Measurements from ENCODE around the gene GALK2. TPM values are rescaled to one million over a fixed set of nuclear protein-coding genes. Genes with fewer than 3 reads are reported as not detected.

The GALK2 gene
- total RNA-seq, 1 donor from 2014 or later, result 10.0 TPM

DNA sequence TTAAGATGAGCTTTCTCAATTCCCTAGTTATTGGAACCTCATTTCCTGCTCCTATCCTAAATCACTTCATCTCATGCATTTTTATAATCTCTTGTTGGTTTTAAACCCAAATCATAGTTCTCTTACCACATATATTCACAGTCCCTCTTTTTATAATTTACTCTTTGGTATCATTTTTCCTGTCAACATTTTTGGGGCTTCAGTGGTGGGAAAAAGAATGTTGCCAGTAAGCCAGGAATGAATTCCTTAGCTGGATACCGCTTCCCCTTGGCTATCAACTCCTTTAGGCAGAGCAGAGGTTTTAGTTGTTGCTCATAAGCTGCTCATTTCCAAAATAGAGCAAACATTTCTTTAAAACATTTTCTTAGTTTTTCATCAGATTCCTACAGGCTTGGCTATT is 112.3 kb downstream of the GALK2 start:
- no peaks in the 10 kb centered on the region for H3K4me1 ChIP-seq
- no peak overlapping the region for H3K4me3 ChIP-seq
- no peaks in the 10 kb centered on the region for H3K9me3 ChIP-seq
- H3K36me3 ChIP-seq, result peaks cover 0 to 23% of the 10 kb centered on the region in 2 donors
- no peaks in the 10 kb centered on the region for H3K27me3 ChIP-seq
- intact Hi-C loops (cut with DNase I), result no loop called here
- TF ChIP-seq, protein P1, sequence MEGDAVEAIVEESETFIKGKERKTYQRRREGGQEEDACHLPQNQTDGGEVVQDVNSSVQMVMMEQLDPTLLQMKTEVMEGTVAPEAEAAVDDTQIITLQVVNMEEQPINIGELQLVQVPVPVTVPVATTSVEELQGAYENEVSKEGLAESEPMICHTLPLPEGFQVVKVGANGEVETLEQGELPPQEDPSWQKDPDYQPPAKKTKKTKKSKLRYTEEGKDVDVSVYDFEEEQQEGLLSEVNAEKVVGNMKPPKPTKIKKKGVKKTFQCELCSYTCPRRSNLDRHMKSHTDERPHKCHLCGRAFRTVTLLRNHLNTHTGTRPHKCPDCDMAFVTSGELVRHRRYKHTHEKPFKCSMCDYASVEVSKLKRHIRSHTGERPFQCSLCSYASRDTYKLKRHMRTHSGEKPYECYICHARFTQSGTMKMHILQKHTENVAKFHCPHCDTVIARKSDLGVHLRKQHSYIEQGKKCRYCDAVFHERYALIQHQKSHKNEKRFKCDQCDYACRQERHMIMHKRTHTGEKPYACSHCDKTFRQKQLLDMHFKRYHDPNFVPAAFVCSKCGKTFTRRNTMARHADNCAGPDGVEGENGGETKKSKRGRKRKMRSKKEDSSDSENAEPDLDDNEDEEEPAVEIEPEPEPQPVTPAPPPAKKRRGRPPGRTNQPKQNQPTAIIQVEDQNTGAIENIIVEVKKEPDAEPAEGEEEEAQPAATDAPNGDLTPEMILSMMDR (IDR thresholded peaks at IDR 0.05), result no peak
- no peak for DNase-seq (ENCODE audit: low spot score in 2 of 2)
- no peak overlapping the region for H3K27ac ChIP-seq

DNA sequence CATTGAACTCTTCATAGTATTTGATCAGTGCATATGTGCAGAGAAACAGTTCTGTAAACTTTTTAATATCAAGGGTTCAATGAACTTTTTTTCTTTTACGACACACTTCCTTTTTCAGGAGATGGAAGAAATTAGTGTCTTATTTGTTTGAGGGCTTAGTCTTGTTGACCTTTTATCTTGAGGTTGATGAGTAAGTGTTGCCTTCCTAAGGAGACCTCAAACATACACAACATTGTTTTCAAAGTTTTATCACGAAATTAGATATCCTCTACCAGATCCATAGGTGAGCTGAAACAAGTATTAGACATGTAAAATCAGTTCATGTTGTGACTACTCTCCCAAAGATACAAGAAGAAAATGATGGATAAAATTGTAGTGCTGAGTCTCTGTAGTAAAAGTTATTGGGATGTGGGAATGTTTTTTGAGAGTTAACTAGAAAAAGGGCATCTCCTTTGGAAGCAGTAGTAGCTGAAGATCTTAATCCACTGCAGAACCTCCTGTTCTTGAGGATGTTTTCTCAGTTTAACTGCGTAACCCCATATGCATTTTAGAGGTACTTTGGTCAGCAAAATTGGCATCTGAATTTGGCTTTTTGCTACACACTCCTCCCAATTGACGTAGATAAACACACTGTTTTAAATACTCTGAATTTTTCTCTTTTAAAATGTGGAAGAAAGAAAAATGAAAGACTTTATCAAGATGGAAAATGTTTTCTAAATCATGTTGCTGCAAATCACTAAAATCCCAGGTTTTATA is 116.8 kb downstream of the GALK2 start:
- no peak for DNase-seq (ENCODE audit: low spot score in 2 of 2)
- Histone ChIP-seq H3K27ac (no peak overlapping the region), H3K9me3 (no peaks in the 10 kb centered on the region), H3K27me3 (no peaks in the 10 kb centered on the region), H3K4me1 (peaks cover 0 to 3% of the 10 kb centered on the region in 2 donors), H3K4me3 (no peak overlapping the region), H3K36me3 (peaks cover 0 to 23% of the 10 kb centered on the region in 2 donors)
- intact Hi-C loops (cut with DNase I), result no loop called here
- TF ChIP-seq, protein P1 (IDR thresholded peaks at IDR 0.05), result no peak

DNA sequence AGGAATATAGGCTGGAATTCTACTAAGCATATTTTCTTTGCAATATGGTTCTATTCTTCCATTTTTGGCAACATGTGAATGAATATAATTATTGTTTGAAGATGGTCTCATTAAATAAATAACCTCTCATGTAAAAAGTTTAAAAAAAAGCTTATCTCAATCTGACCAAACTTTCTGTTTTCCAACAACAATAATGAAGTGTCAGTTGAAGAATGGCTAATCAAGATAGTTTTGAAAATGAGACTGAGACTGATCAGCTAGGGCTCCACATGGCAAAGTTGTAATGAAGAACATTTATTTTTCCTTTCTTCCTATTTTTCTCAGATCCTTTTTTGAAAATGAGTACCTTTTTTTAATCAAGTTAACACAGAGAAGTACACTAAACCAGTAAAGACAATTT is 117.4 kb downstream of the GALK2 start:
- Histone ChIP-seq H3K9me3 (no peaks in the 10 kb centered on the region), H3K4me1 (peaks cover 0 to 3% of the 10 kb centered on the region in 2 donors), H3K27me3 (no peaks in the 10 kb centered on the region), H3K36me3 (peaks cover 0 to 26% of the 10 kb centered on the region in 2 donors), H3K27ac (no peak overlapping the region), H3K4me3 (no peak overlapping the region)
- no peak for DNase-seq (ENCODE audit: low spot score in 2 of 2)
- TF ChIP-seq, protein P1 (IDR thresholded peaks at IDR 0.05), result no peak
- intact Hi-C loops (cut with DNase I), result no loop called here

DNA sequence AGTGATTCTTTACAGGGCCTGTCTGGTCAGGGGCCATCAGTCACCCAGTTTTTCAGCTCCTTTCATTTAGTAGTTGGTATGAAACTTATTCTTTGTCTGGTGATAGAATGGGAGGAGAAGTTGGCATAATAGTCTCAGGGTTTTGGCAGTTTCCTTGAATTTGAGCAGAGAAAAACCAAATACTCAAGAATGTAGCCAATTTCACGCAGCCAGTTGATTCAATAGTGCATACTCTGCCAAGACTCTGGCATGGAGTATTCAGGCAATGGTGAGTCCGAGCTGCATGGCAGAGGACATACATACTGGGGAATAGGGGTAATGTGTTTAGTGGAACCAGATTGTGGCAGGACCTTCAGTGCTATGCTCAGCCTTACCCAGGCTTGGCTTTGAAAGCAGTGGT is 118.3 kb downstream of the GALK2 start:
- H3K36me3 ChIP-seq, result peaks cover 5 to 31% of the 10 kb centered on the region in 2 donors
- no peaks in the 10 kb centered on the region for H3K9me3 ChIP-seq
- DNase-seq (ENCODE audit: low spot score in 2 of 2), result no peak
- H3K27ac ChIP-seq, result peak overlapping the region in 1 of 2 donors; percentile 41
- H3K4me3 ChIP-seq, result no peak overlapping the region
- peaks cover 0 to 3% of the 10 kb centered on the region in 2 donors for H3K4me1 ChIP-seq
- no peaks in the 10 kb centered on the region for H3K27me3 ChIP-seq
- TF ChIP-seq, protein P1 (IDR thresholded peaks at IDR 0.05), result no peak
- intact Hi-C loops (cut with DNase I), result no loop called here

DNA sequence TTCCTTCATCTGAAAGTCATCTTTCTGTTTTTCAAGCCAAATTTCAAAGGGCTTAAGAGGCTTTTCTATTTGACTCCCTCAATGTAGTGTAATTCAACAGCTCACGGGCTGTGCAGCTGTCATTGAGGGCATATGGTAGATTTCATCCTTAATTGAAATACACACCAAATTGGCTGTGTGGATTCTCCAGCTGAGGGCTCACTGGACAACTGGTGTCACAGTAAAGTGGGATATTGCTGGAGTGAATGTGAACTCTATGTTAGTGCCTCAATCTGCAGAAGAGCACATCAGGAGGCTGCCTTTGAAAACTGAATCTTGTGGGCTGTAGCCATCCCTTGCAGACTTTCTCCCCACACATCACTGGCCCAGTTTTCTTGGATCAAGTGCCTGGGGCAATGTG is 120.1 kb downstream of the GALK2 start:
- intact Hi-C loops (cut with DNase I), result no loop called here

More for the DNA sequence above, 120.1 kb downstream of the GALK2 start:
- no peak overlapping the region for H3K4me3 ChIP-seq
- DNase-seq (ENCODE audit: low spot score in 2 of 2), result no peak
- TF ChIP-seq, protein P1 (IDR thresholded peaks at IDR 0.05), result no peak
- H3K27me3 ChIP-seq, result no peaks in the 10 kb centered on the region
- no peaks in the 10 kb centered on the region for H3K9me3 ChIP-seq
- H3K27ac ChIP-seq, result no peak overlapping the region
- H3K36me3 ChIP-seq, result peaks cover 5 to 17% of the 10 kb centered on the region in 2 donors
- peaks cover 0 to 3% of the 10 kb centered on the region in 2 donors for H3K4me1 ChIP-seq
